Skeletal muscle tissue (tissue), 4 donors: ENCODE results near the gene SIPA1L2. TPM values are rescaled to one million over a fixed set of nuclear protein-coding genes. Genes with fewer than 3 reads are reported as not detected.

Source experiments
- H3K27ac ChIP-seq: one replicate; pipeline ENCODE4 v1.7.0; 2013; ENCODE audit warnings: mild to moderate bottlenecking, low read depth, low read length, inconsistent platforms
- H3K27me3 ChIP-seq, 3 donors: one replicate each; pipeline ENCODE4 v1.7.0; 2013; ENCODE audit warnings: low read length in 3 of 3; ENCODE audit not compliant: control insufficient read depth in 3 of 3, insufficient read depth in 3 of 3
- H3K36me3 ChIP-seq, 3 donors: one replicate each; pipeline ENCODE4 v1.7.0; 2013; ENCODE audit warnings: low read length in 3 of 3; ENCODE audit not compliant: control insufficient read depth in 3 of 3, insufficient read depth in 3 of 3
- H3K4me1 ChIP-seq, 3 donors: one replicate each; pipeline ENCODE4 v1.7.0; 2013; ENCODE audit warnings: low read length in 3 of 3, mild to moderate bottlenecking in 3 of 3; ENCODE audit not compliant: control insufficient read depth in 3 of 3, insufficient read depth in 3 of 3
- H3K4me3 ChIP-seq, 3 donors: one replicate each; pipeline ENCODE4 v1.7.0; 2013; ENCODE audit warnings: low read length in 3 of 3
- H3K9ac ChIP-seq, 3 donors: one replicate each; pipeline ENCODE4 v1.7.0; 2013; ENCODE audit warnings: low read length in 3 of 3, mild to moderate bottlenecking in 3 of 3, moderate library complexity in 2 of 3, low read depth in 1 of 3
- H3K9me3 ChIP-seq, 3 donors: one replicate each; pipeline ENCODE4 v1.7.0; 2013; ENCODE audit warnings: low read length in 3 of 3; ENCODE audit not compliant: control insufficient read depth in 3 of 3
- total RNA-seq: library from RNA; depleted of rRNA; stranded (reverse); fragments of >200 nt; gene quantifications from one replicate; pipeline ENCODE4 v1.2.3, GENCODE V29; 2014
- donor health status: Osteomylitis.

Gene SIPA1L2
- total RNA-seq, 1 donor from 2014 or later, result 53.2 TPM

- Histone ChIP-seq H3K27ac (no peak overlapping the region), H3K9ac (no peak overlapping the region), H3K4me1 (peaks cover 0 to 8% (median 0%) of the 10 kb centered on the region in 3 donors), H3K27me3 (no peaks in the 10 kb centered on the region), H3K4me3 (no peak overlapping the region), H3K9me3 (no peaks in the 10 kb centered on the region), H3K36me3 (no peaks in the 10 kb centered on the region)
These were observed 35.2 kb upstream of the SIPA1L2 start for GRCh38 chr1:232664844-232665777.

GRCh38 chr1:232662910-232663309 lies 33.0 kb upstream of the SIPA1L2 start:
- Histone ChIP-seq H3K9me3 (no peaks in the 10 kb centered on the region), H3K4me3 (no peak overlapping the region), H3K4me1 (peaks cover 0 to 6% (median 0%) of the 10 kb centered on the region in 3 donors), H3K9ac (no peak overlapping the region), H3K27me3 (no peaks in the 10 kb centered on the region), H3K27ac (no peak overlapping the region), H3K36me3 (no peaks in the 10 kb centered on the region)

- no peak overlapping the region for H3K27ac ChIP-seq
- no peak overlapping the region for H3K9ac ChIP-seq
- H3K27me3 ChIP-seq, result no peaks in the 10 kb centered on the region
- H3K36me3 ChIP-seq, result no peaks in the 10 kb centered on the region
- no peak overlapping the region for H3K4me3 ChIP-seq
- no peaks in the 10 kb centered on the region for H3K9me3 ChIP-seq
- peaks cover 0 to 15% (median 0%) of the 10 kb centered on the region in 3 donors for H3K4me1 ChIP-seq
These were observed 28.5 kb upstream of the SIPA1L2 start for GRCh38 chr1:232658386-232658785.

GRCh38 chr1:232657426-232658005 lies 27.6 kb upstream of the SIPA1L2 start:
- H3K9me3 ChIP-seq, result no peaks in the 10 kb centered on the region
- no peak overlapping the region for H3K9ac ChIP-seq
- peaks cover 0 to 9% (median 0%) of the 10 kb centered on the region in 3 donors for H3K4me1 ChIP-seq
- H3K36me3 ChIP-seq, result no peaks in the 10 kb centered on the region
- no peak overlapping the region for H3K27ac ChIP-seq
- H3K27me3 ChIP-seq, result no peaks in the 10 kb centered on the region
- no peak overlapping the region for H3K4me3 ChIP-seq

GRCh38 chr1:232655746-232656085 lies 25.8 kb upstream of the SIPA1L2 start:
- no peaks in the 10 kb centered on the region for H3K9me3 ChIP-seq
- no peak overlapping the region for H3K27ac ChIP-seq
- no peaks in the 10 kb centered on the region for H3K27me3 ChIP-seq
- H3K4me1 ChIP-seq, result peaks cover 0 to 9% (median 0%) of the 10 kb centered on the region in 3 donors
- no peak overlapping the region for H3K4me3 ChIP-seq
- no peak overlapping the region for H3K9ac ChIP-seq
- H3K36me3 ChIP-seq, result no peaks in the 10 kb centered on the region

- no peak overlapping the region for H3K4me3 ChIP-seq
- H3K27me3 ChIP-seq, result no peaks in the 10 kb centered on the region
- no peaks in the 10 kb centered on the region for H3K9me3 ChIP-seq
- H3K36me3 ChIP-seq, result no peaks in the 10 kb centered on the region
- peaks cover 0 to 9% (median 0%) of the 10 kb centered on the region in 3 donors for H3K4me1 ChIP-seq
- no peak overlapping the region for H3K27ac ChIP-seq
- H3K9ac ChIP-seq, result no peak overlapping the region
These were observed 25.3 kb upstream of the SIPA1L2 start for GRCh38 chr1:232655028-232655745.

- peaks cover 0 to 9% (median 0%) of the 10 kb centered on the region in 3 donors for H3K4me1 ChIP-seq
- H3K27me3 ChIP-seq, result no peaks in the 10 kb centered on the region
- no peak overlapping the region for H3K4me3 ChIP-seq
- H3K36me3 ChIP-seq, result no peaks in the 10 kb centered on the region
- H3K9me3 ChIP-seq, result no peaks in the 10 kb centered on the region
- H3K9ac ChIP-seq, result no peak overlapping the region
- no peak overlapping the region for H3K27ac ChIP-seq
These were observed 23.9 kb upstream of the SIPA1L2 start for GRCh38 chr1:232653789-232654188.

GRCh38 chr1:232650845-232651244 lies 20.9 kb upstream of the SIPA1L2 start:
- Histone ChIP-seq H3K9me3 (no peaks in the 10 kb centered on the region), H3K36me3 (no peaks in the 10 kb centered on the region), H3K27ac (no peak overlapping the region), H3K9ac (no peak overlapping the region), H3K4me3 (no peak overlapping the region), H3K27me3 (no peaks in the 10 kb centered on the region), H3K4me1 (peaks cover 0 to 9% (median 0%) of the 10 kb centered on the region in 3 donors)

GRCh38 chr1:232650418-232650817 lies 20.5 kb upstream of the SIPA1L2 start:
- Histone ChIP-seq H3K4me3 (no peak overlapping the region), H3K9me3 (no peaks in the 10 kb centered on the region), H3K36me3 (no peaks in the 10 kb centered on the region), H3K27ac (no peak overlapping the region), H3K27me3 (no peaks in the 10 kb centered on the region), H3K9ac (no peak overlapping the region), H3K4me1 (peaks cover 0 to 9% (median 0%) of the 10 kb centered on the region in 3 donors)

GRCh38 chr1:232648316-232648715 lies 18.4 kb upstream of the SIPA1L2 start:
- H3K27me3 ChIP-seq, result no peaks in the 10 kb centered on the region
- H3K4me3 ChIP-seq, result no peak overlapping the region
- no peak overlapping the region for H3K9ac ChIP-seq
- H3K27ac ChIP-seq, result no peak overlapping the region
- no peaks in the 10 kb centered on the region for H3K36me3 ChIP-seq
- no peaks in the 10 kb centered on the region for H3K4me1 ChIP-seq
- no peaks in the 10 kb centered on the region for H3K9me3 ChIP-seq
